Measurements from ENCODE around the gene OBP2B.

GRCh38 chr9:133251773-133252172 lies 42.7 kb upstream of the OBP2B start:
- TF ChIP-seq POLR2AphosphoS5 (IDR thresholded peaks at IDR 0.05) (no peak), POLR2A (IDR thresholded peaks at IDR 0.05) (no peak)

All from suprapubic skin (tissue), 4 donors.